Transverse colon (tissue), 4 donors: ENCODE data around the gene HSPA1L. TPM values are rescaled to one million over a fixed set of nuclear protein-coding genes. Genes with fewer than 3 reads are reported as not detected.

Experiments used
- DNase-seq: peaks from one replicate; pipeline ENCODE4 v3.0.0-alpha.2; 2019
- H3K27ac ChIP-seq, 4 donors: fragments of 200-600 bp; sonication (generic); 2 replicates each; pipeline ENCODE4 v1.5.1; 2016 to 2018; ENCODE audit warnings: inconsistent platforms in 4 of 4
- H3K27me3 ChIP-seq: fragments of 200-600 bp; sonication (generic); 2 replicates; pipeline ENCODE4 v1.5.1; 2017; ENCODE audit warnings: inconsistent platforms
- H3K36me3 ChIP-seq, 4 donors: fragments of 200-600 bp; sonication (generic); 2 replicates each; pipeline ENCODE4 v1.5.1; 2017 to 2019; ENCODE audit warnings: inconsistent platforms in 4 of 4
- H3K4me1 ChIP-seq, 4 donors: fragments of 200-600 bp; sonication (generic); 2 replicates each; pipeline ENCODE4 v1.5.1; 2017 to 2020; ENCODE audit warnings: inconsistent platforms in 4 of 4
- H3K4me3 ChIP-seq, 4 donors: fragments of 200-600 bp; sonication (generic); 1 replicate in 1 of 4; 2 replicates in 3 of 4; pipeline versions ENCODE4 v1.5.1 to v1.6.1; 2017 to 2019; ENCODE audit warnings: inconsistent platforms in 4 of 4
- H3K9me3 ChIP-seq, 2 donors: fragments of 200-600 bp; sonication (generic); 2 replicates each; pipeline ENCODE4 v1.5.1; 2017 to 2019; ENCODE audit warnings: inconsistent platforms in 2 of 2
- CTCF ChIP-seq, 5 experiments: fragments of 200-600 bp in 3 of 5; fragments of 450-650 bp in 2 of 5; sonication (generic) in 3 of 5; IDR thresholded peaks; 1 replicate in 2 of 5; 2 replicates in 3 of 5; pipeline ENCODE4 v1.5.1; 2016 to 2017; ENCODE audit warnings: antibody characterized with exemption in 5 of 5, inconsistent platforms in 3 of 5, mild to moderate bottlenecking in 2 of 5, moderate library complexity in 1 of 5
- EP300 ChIP-seq: sonication (generic); formaldehyde crosslinking; IDR thresholded peaks from one replicate; pipeline ENCODE4 v1.6.1; 2017; ENCODE audit warnings: antibody characterized with exemption, low read depth
- POLR2A ChIP-seq: fragments of 450-650 bp; IDR thresholded peaks from one replicate; pipeline ENCODE4 v1.6.1; 2016; ENCODE audit warnings: antibody characterized with exemption, mild to moderate bottlenecking, moderate library complexity
- POLR2AphosphoS5 ChIP-seq, 3 donors: sonication (generic); formaldehyde crosslinking; IDR thresholded peaks; one replicate each; pipeline ENCODE4 v1.6.1; 2016; ENCODE audit warnings: antibody characterized with exemption in 3 of 3
- WGBS, 2 donors: methylation state at CpG; one replicate each; pipeline ENCODE4 v1.1.5; 2018; ENCODE audit warnings: low coverage in 1 of 2; 5-methylcytosine and 5-hydroxymethylcytosine counted together
- in situ Hi-C, 4 donors: fragments of 200-750 bp; cut with MboI; loops; one replicate each; pipeline versions ENCODE4 v1.15.0 to v1.15.1; 2017; ENCODE audit warnings: low sequenced_read_pairs in 3 of 4, low pct_ligation_motif_present in 1 of 4, low pct_unique_long_range_greater_than_20kb in 1 of 4
- intact Hi-C: fragments of 100-400 bp; cut with DNase I; formaldehyde crosslinking; loops from one replicate; pipeline ENCODE4 v1.15.1; 2023; ENCODE audit warnings: low total_unique reads
- total RNA-seq, 4 donors: library from RNA; depleted of rRNA; stranded (reverse); fragments of >200 nt; gene quantifications; one replicate each; pipeline ENCODE4 v1.1.0, GENCODE V29; 2016

Gene HSPA1L
- total RNA-seq, 4 donors from 2014 or later, result 0.64 to 0.68 TPM; not detected in 2

DNA sequence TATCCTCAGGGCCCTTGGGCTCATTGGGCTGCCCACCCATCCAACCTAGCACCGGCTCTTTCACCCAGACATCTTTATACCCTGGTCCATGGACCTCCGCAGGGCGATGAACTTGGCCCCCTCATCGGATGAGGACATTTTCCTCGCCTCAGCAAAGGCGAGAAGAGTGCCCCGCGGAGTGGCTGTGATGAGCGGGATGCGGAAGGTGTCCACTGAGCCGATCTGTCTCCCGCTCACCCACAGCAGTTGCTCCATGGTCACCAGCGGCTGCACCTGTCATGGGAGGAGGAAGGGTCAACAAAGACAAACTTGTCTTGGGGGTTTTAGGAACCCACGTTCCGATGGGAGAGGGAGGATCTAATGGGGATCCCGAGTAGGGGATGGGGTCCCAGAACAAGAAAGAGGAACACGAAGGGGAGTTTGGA lies 46.8 kb upstream of the HSPA1L start:
- Histone ChIP-seq H3K36me3 (peaks cover 0 to 19% (median 7%) of the 10 kb centered on the region in 4 donors), H3K9me3 (no peaks in the 10 kb centered on the region)

GRCh38 chr6:31861150-31861549 lies 46.1 kb upstream of the HSPA1L start:
- Histone ChIP-seq H3K9me3 (no peaks in the 10 kb centered on the region), H3K27me3 (no peaks in the 10 kb centered on the region), H3K36me3 (peaks cover 0 to 15% (median 7%) of the 10 kb centered on the region in 4 donors), H3K4me1 (peaks cover 7 to 22% (median 10%) of the 10 kb centered on the region in 4 donors), H3K27ac (no peak overlapping the region), H3K4me3 (no peak overlapping the region)
- in situ Hi-C loops, result no loop called here
- no peak for DNase-seq
- 80 to 92% methylated on average over 2 to 7 of the region's 7 CpGs for WGBS, 2 donors
- TF ChIP-seq CTCF (IDR thresholded peaks at IDR 0.05), result no peak
- TF ChIP-seq POLR2A, result no peak
- no peak for TF ChIP-seq POLR2AphosphoS5 (IDR thresholded peaks at IDR 0.05)
- TF ChIP-seq EP300, result no peak
- intact Hi-C loops, result loop anchor here (5.0 kb wide), 1 partner anchor 1184 kb away; no protein-coding TSS in a partner anchor

More for the DNA sequence above, 46.8 kb upstream of the HSPA1L start:
- peak overlapping the region; percentile 56 to 88 (median 66) for H3K4me3 ChIP-seq
- no peak for DNase-seq
- intact Hi-C loops, result loop anchor here (5.0 kb wide), 1 partner anchor 1185 kb away; no protein-coding TSS in a partner anchor
- peak overlapping the region; percentile 84 to 94 (median 88) for H3K27ac ChIP-seq
- TF ChIP-seq POLR2A (no peak), EP300 (no peak), POLR2AphosphoS5 (IDR thresholded peaks at IDR 0.05) (no peak), CTCF (IDR thresholded peaks at IDR 0.05) (no peak)
- 56 to 80% methylated on average over 1 to 17 of the region's 17 CpGs for WGBS, 2 donors
- H3K27me3 ChIP-seq, result no peaks in the 10 kb centered on the region
- peaks cover 7 to 22% (median 10%) of the 10 kb centered on the region in 4 donors for H3K4me1 ChIP-seq
- in situ Hi-C loops, result no loop called here

DNA sequence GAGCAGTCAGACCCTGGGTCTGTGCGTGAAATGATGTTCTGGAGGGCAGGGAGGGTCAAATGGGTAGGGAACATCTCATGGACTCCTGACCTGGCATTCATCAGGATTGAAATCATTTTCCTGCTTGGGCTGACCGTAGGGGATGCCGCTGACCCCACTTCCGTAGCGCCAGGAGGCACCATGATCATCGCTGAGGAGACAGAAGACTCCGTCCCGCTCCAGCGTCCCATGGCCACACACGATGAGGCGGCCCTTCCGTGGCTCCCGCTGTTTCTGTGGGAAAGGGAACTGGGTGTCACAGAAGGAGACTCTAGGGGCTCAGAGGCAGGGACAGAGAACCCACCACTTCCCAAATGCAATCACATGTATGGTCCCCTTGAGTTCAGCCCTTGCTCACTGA lies 45.3 kb upstream of the HSPA1L start:
- H3K27me3 ChIP-seq, result no peaks in the 10 kb centered on the region
- no peak for DNase-seq
- no peak for TF ChIP-seq POLR2AphosphoS5 (IDR thresholded peaks at IDR 0.05)
- TF ChIP-seq EP300, result no peak
- TF ChIP-seq POLR2A, result no peak
- no peak for TF ChIP-seq CTCF (IDR thresholded peaks at IDR 0.05)
- no peaks in the 10 kb centered on the region for H3K9me3 ChIP-seq
- H3K27ac ChIP-seq, result no peak overlapping the region
- intact Hi-C loops (loop anchor here (5.0 kb wide), 1 partner anchor 1183 kb away; no protein-coding TSS in a partner anchor), in situ Hi-C loops (no loop called here)
- peaks cover 0 to 15% (median 7%) of the 10 kb centered on the region in 4 donors for H3K36me3 ChIP-seq
- no peak overlapping the region for H3K4me3 ChIP-seq
- H3K4me1 ChIP-seq, result peaks cover 7 to 22% (median 10%) of the 10 kb centered on the region in 4 donors
- 90% methylated on average over 13 of the region's 13 CpGs; no CpG with 5 or more reads in 1 of the 2 donors for WGBS, 2 donors

DNA sequence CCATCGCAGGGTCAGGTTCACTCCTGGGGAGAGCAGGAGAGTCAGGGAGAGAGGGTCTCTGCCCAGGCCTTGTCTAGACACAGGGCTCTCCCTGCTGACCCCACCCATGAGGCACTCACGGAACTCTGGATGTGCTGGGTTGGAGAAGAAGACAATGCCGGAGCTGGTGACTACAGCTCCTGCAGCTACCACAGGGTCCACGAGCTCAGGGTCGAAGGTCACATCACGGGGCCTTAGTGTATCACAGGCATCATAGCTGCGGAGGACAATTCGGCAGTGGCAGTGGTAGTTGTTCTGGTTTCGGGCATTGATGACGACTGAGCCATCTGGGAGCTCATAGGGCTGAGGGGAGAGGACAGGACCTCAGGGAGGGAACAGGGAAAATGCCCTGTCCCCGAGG lies 44.8 kb upstream of the HSPA1L start:
- in situ Hi-C loops, result no loop called here
- Histone ChIP-seq H3K27me3 (no peaks in the 10 kb centered on the region), H3K4me3 (no peak overlapping the region), H3K9me3 (no peaks in the 10 kb centered on the region), H3K36me3 (peaks cover 0 to 15% (median 7%) of the 10 kb centered on the region in 4 donors), H3K27ac (no peak overlapping the region), H3K4me1 (peaks cover 7 to 22% (median 10%) of the 10 kb centered on the region in 4 donors)
- no peak for DNase-seq
- WGBS, 2 donors, result 92% methylated on average over 11 of the region's 11 CpGs; no CpG with 5 or more reads in 1 of the 2 donors
- TF ChIP-seq EP300 (no peak), POLR2AphosphoS5 (IDR thresholded peaks at IDR 0.05) (no peak), CTCF (IDR thresholded peaks at IDR 0.05) (no peak), POLR2A (no peak)
- intact Hi-C loops, result loop anchor here (5.0 kb wide), 1 partner anchor 1183 kb away; no protein-coding TSS in a partner anchor
